ENCODE measurements around the gene RRM2. TPM values are rescaled to one million over a fixed set of nuclear protein-coding genes. Genes with fewer than 3 reads are reported as not detected.

Gene RRM2
- total RNA-seq, 1 donor from 2014 or later = 1.8 TPM

DNA sequence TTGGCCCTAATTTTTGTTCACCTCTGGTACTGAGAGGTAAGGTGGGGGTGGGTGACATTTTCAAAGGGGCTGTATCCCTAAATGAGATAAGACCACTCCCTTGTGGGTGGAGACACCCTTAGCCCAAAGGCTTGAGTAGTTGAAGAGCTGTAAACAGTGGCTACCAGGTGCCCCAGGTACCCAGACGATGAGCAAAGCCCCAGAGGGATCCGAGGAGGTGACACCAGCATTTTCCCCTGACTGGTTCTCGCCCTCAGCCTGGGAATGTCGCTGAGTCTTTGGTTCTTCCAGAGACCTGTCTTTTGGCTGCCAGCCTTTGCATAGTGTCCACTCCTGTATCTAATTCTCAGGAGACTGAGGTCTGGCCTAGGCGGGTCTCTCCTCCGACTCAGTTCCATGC is 36.5 kb downstream of the RRM2 start:
- H3K4me3 ChIP-seq (ENCODE audit: low read depth, low read length) = no peak overlapping the region
- DNase-seq (ENCODE audit: low read depth) (no peak), FAIRE-seq (no peak)
- TF ChIP-seq, protein P1, sequence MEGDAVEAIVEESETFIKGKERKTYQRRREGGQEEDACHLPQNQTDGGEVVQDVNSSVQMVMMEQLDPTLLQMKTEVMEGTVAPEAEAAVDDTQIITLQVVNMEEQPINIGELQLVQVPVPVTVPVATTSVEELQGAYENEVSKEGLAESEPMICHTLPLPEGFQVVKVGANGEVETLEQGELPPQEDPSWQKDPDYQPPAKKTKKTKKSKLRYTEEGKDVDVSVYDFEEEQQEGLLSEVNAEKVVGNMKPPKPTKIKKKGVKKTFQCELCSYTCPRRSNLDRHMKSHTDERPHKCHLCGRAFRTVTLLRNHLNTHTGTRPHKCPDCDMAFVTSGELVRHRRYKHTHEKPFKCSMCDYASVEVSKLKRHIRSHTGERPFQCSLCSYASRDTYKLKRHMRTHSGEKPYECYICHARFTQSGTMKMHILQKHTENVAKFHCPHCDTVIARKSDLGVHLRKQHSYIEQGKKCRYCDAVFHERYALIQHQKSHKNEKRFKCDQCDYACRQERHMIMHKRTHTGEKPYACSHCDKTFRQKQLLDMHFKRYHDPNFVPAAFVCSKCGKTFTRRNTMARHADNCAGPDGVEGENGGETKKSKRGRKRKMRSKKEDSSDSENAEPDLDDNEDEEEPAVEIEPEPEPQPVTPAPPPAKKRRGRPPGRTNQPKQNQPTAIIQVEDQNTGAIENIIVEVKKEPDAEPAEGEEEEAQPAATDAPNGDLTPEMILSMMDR (IDR thresholded peaks at IDR 0.05; ENCODE audit: insufficient read depth, low read length, severe bottlenecking) = no peak
- H3K27me3 ChIP-seq (ENCODE audit: control insufficient read depth, insufficient read depth, low read length) = no peaks in the 10 kb centered on the region
- no peaks in the 10 kb centered on the region for H3K36me3 ChIP-seq (ENCODE audit: control insufficient read depth, insufficient read depth, low read length)

DNA sequence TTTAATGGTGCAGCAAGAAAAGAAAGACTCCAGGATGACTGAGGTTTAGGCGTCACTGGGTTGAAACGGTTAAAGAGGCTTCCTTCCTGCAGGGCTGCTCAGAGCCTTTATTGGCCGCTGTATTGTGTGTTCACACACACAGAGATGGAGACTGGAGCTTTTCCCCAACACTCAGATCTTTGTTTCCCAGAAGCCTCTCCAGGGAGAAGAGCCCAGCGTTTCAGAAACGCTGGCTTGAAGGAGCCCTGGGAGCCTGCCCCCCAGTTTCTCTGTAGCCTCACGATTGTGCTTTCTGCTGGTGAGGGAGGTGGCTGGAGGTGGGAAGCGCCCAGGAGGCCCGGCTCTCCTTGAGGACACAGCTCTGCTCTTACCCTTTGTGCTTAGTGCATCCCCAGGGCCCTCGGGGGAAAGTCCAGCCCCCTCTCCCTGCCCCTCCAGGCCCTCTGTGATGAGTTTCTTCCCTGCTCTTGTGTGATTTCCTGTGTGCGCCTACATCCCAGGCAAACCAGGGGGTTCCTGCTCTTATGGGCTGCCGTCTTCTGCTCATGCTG is 37.1 kb downstream of the RRM2 start:
- H3K4me3 ChIP-seq (ENCODE audit: low read depth, low read length) = no peak overlapping the region
- H3K36me3 ChIP-seq (ENCODE audit: control insufficient read depth, insufficient read depth, low read length) = no peaks in the 10 kb centered on the region
- FAIRE-seq = no peak
- no peak for DNase-seq (ENCODE audit: low read depth)
- TF ChIP-seq, protein P1 (IDR thresholded peaks at IDR 0.05; ENCODE audit: insufficient read depth, low read length, severe bottlenecking) = no peak
- H3K27me3 ChIP-seq (ENCODE audit: control insufficient read depth, insufficient read depth, low read length) = no peaks in the 10 kb centered on the region

DNA sequence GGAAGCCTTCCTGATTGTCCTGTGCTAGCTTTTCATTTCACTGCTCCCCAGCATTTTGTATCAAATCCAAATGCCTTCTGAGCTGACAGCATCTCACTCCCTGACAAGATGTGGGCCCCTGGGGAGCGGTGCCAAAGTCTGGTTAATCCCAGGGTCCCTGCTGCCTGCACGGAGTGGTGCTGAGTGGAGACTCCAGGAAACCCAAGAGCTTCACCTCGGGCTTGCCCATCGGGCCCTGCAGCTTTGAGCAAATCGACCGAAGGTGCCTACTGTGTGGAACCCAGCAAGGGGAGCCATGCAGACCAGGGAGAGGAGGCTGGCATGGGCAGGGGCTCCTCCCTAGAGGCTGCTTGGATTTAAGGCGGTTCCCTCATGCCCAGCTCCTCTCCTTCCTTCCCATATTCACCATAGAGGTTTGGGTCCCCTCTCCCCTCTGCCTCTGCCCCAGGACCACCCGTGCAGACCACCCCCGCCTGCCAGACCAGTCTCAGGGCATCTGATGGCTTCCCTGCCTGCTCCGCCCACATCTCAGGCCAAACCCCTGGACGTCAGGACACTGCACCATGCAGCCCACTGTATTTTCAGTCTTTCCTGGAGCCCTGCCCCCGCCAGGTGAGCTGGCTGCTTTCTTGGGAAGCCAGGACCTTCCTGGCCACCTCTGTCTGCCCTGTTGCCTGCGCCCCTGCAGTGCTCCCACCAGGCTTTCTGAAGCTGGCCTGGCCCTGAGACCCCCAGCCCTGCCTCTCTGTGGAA is 37.8 kb downstream of the RRM2 start:
- no peaks in the 10 kb centered on the region for H3K27me3 ChIP-seq (ENCODE audit: control insufficient read depth, insufficient read depth, low read length)
- H3K36me3 ChIP-seq (ENCODE audit: control insufficient read depth, insufficient read depth, low read length) = no peaks in the 10 kb centered on the region
- H3K4me3 ChIP-seq (ENCODE audit: low read depth, low read length) = no peak overlapping the region
- TF ChIP-seq, protein P1 (IDR thresholded peaks at IDR 0.05; ENCODE audit: insufficient read depth, low read length, severe bottlenecking) = no peak
- no peak for DNase-seq (ENCODE audit: low read depth)
- no peak for FAIRE-seq

DNA sequence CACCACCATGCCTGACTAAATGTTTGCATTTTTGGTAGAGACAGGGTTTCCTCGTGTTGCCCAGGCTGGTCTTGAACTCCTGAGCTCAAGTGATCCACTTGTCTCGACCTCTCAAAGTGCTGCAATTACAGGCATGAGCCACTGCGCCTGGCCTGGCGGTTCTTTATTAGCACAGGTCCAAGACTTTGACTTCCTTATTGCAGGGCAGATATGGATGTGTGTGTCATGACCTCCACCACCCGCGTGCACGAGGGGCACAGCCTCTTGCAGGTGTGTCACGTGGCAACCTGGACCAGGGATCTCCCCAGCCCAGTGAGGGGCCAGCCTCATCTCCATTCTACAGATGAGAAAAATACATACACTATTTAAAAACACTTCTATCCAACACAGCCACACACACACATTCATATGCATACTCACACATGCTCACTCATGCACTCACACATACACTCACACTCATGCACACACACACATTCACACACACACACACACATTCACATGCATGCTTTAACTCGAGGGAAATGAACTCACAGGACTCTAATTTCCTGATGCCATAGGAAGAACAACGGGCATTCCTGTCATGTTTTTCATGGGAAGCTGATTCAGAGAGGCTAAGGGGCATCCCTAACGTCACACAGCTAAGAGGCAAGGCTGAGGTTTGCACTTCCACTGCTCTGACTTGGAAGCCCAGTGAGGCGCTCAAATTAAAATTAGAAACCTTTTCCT is 38.8 kb downstream of the RRM2 start:
- FAIRE-seq (peak; percentile 94), DNase-seq (ENCODE audit: low read depth) (peak; percentile 24)
- H3K4me3 ChIP-seq (ENCODE audit: low read depth, low read length) = no peak overlapping the region
- TF ChIP-seq, protein P1 (IDR thresholded peaks at IDR 0.05; ENCODE audit: insufficient read depth, low read length, severe bottlenecking) = no peak
- H3K27me3 ChIP-seq (ENCODE audit: control insufficient read depth, insufficient read depth, low read length) = no peaks in the 10 kb centered on the region
- H3K36me3 ChIP-seq (ENCODE audit: control insufficient read depth, insufficient read depth, low read length) = no peaks in the 10 kb centered on the region

DNA sequence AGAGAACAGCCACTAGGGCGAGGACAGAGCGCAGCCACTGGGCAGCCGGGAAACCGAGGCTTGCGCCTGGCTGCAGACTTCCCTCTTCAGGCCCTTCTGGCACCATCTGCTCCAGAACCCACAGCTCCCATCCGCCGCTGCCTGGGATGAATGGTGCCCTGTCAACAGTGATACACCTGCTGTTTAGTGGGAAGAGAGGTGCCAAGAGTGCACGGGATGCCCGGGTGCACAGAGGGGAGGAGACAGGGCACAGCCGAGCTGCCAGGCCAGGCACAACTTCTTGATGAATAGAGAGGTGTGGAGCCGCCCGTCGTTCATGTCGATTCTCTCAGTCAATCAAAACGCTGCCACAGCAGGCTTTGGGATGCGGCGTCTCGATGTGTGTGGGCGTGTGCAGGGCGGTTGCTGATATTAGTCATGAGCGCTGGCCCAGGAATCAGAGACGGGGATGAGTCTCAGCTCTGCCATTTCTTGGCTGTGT is 39.5 kb downstream of the RRM2 start:
- DNase-seq (ENCODE audit: low read depth) = no peak
- FAIRE-seq = peak; percentile 23
- H3K4me3 ChIP-seq (ENCODE audit: low read depth, low read length) = no peak overlapping the region
- TF ChIP-seq, protein P1 (IDR thresholded peaks at IDR 0.05; ENCODE audit: insufficient read depth, low read length, severe bottlenecking) = no peak
- H3K27me3 ChIP-seq (ENCODE audit: control insufficient read depth, insufficient read depth, low read length) = no peaks in the 10 kb centered on the region
- no peaks in the 10 kb centered on the region for H3K36me3 ChIP-seq (ENCODE audit: control insufficient read depth, insufficient read depth, low read length)
